ENCODE data around the gene STATH.
"Not testable (repeated sequence)": the region's sequence is repeated elsewhere in the genome, so short reads cannot be mapped to it uniquely, and the experiment has no call there.

- TF ChIP-seq POLR2A (IDR thresholded peaks at IDR 0.05; ENCODE audit: low read depth, low read length); TAF1 (IDR thresholded peaks at IDR 0.05; ENCODE audit: borderline replicate concordance, low read depth, low read length); POLR2AphosphoS5 (IDR thresholded peaks at IDR 0.05; ENCODE audit: low read depth, low read length): not testable (repeated sequence)
Observed at GRCh38 chr4:70050138-70050537, 54.4 kb downstream of the STATH start, which contains the start of gene HTN1.
